ENCODE measurements around the gene MAP6.

MAP6 gene

DNA sequence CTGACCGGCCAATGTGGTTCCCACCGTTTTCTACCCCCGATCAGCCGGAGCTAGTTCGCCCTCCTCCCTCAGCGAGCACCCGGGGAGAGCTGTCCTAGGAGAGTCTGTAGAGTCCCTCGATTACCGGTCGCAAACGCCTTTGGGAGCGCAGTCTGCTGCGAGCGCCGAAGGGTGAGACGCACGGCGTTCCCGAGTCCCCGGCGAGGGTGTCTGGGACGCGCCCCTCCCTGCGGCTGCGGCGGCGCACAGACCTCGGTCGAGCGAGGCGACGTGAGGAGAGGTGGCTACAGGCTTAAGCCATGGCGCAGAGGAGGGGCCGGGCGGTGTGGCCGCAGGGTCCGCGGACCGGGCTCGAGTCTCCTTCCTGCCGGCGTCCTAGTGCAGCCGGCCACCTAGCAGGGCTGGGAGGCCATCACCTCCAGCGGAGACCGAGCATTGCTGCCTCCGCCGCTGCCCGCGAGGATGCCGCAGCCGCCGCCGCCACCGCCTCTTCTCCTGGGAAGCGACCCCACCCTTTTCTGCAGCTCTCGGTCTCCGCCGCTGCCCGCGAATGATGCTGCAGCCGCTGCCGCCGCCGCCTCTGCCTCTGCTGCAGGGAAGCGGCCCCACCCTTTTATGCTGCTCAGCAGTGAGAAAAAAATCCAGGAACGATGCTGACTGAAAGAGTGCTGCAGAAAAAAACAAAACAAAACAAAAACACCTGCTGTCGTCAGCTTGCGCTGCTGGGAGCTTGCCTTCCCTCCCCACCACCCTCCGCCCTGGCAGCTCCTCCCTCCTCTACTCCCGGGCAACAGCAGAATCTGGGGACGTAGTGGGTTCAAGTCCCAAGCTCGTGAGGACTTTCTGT lies at the start of gene MAP6:
MAP6 (minus strand) TSS at position 588 of the 847 bp plus-strand sequence. CDS start 669 bp downstream, outside the sequence.
- Histone ChIP-seq H3K36me3 (ENCODE audit: control insufficient read depth, insufficient read depth, low read length) (no peaks in the 10 kb centered on the region), H3K27me3 (replicated peaks; ENCODE audit: control insufficient read depth, insufficient read depth, low read length) (no peaks in the 10 kb centered on the region; the same call in 1 of the 2 replicates), H3K4me3 (replicated peaks; ENCODE audit: low read depth, low read length) (peak within 1 kb of the TSS; percentile 50)
- DNase-seq (ENCODE audit: extremely low read depth, insufficient read length): no peak
- TF ChIP-seq, protein P1, sequence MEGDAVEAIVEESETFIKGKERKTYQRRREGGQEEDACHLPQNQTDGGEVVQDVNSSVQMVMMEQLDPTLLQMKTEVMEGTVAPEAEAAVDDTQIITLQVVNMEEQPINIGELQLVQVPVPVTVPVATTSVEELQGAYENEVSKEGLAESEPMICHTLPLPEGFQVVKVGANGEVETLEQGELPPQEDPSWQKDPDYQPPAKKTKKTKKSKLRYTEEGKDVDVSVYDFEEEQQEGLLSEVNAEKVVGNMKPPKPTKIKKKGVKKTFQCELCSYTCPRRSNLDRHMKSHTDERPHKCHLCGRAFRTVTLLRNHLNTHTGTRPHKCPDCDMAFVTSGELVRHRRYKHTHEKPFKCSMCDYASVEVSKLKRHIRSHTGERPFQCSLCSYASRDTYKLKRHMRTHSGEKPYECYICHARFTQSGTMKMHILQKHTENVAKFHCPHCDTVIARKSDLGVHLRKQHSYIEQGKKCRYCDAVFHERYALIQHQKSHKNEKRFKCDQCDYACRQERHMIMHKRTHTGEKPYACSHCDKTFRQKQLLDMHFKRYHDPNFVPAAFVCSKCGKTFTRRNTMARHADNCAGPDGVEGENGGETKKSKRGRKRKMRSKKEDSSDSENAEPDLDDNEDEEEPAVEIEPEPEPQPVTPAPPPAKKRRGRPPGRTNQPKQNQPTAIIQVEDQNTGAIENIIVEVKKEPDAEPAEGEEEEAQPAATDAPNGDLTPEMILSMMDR (IDR thresholded peaks at IDR 0.05; ENCODE audit: insufficient read depth, low read length, poor library complexity, severe bottlenecking): no peak

DNA sequence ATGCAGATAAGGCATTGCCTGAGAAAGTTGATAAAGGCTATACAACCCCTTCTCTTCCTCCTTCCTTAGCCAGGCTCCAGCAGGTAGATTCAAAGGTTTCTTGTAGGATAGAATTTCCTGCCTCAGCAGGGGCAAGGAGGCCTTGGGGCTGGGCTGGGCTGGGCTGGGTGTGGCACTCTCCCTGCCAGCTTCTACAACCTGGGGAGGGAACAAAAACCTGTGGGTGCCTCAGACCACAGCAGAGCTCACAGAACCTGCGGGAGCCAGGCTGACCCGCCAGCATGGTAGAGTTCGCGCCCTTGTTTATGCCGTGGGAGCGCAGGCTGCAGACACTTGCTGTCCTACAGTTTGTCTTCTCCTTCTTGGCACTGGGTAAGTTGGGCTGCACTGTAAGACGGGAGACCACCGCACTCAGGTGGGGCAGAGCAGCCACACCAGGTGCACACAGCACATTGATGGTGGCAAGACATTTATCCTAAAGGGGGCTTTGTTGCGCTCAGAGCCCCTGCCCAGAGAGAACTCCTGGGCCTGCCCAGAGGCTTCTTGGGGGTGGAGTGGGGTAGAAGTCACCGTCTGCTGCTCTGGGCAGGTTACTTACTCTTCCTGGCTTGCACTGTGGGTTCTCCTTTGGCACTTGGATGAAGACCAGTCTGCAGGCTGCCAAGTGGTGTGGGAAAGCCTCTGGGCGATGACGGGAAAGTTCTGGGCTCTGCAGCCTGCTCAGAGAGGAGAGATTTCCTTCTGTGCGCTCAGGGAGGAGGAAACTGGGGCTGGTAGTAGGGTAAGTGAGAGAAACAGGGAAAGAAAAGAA lies 49.0 kb upstream of the MAP6 start, which contains the start of gene MOGAT2:
MOGAT2 (plus strand) TSS at position 231 of the 811 bp plus-strand sequence; CDS start at position 282, 51 bp downstream.
- no peak within 1 kb of the TSS for H3K4me3 ChIP-seq (replicated peaks; ENCODE audit: low read depth, low read length)

DNA sequence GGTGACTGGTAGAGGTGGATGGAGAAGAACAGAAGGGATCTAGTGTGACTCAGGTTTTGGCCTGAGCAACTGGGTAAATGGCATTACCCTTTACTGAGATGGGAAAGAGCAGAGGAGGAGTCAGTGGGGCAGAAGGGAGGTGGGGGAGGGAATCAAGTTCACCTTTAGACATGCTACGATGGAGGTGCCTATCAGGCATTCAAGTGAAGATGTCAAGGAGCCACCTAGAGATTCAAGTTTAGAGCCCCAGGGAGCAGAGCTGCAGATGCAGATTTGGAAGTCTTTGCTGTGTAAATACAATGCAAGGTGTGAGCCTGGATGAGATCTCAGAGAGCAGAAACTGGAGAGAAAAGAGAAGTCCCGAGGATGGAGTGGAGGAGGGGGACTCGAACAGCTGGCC lies 47.8 kb upstream of the MAP6 start:
- Histone ChIP-seq H3K4me3 (replicated peaks; ENCODE audit: low read depth, low read length) (no peak overlapping the region), H3K27me3 (replicated peaks; ENCODE audit: control insufficient read depth, insufficient read depth, low read length) (no peaks in the 10 kb centered on the region; the same call in 1 of the 2 replicates), H3K36me3 (ENCODE audit: control insufficient read depth, insufficient read depth, low read length) (no peaks in the 10 kb centered on the region)
- TF ChIP-seq, protein P1 (IDR thresholded peaks at IDR 0.05; ENCODE audit: insufficient read depth, low read length, poor library complexity, severe bottlenecking): no peak
- no peak for DNase-seq (ENCODE audit: extremely low read depth, insufficient read length)

More for the DNA sequence above, 49.0 kb upstream of the MAP6 start, which contains the start of gene MOGAT2:
- DNase-seq (ENCODE audit: extremely low read depth, insufficient read length): no peak
- Histone ChIP-seq H3K36me3 (ENCODE audit: control insufficient read depth, insufficient read depth, low read length) (no peaks in the 10 kb centered on the region), H3K27me3 (replicated peaks; ENCODE audit: control insufficient read depth, insufficient read depth, low read length) (no peaks in the 10 kb centered on the region; the same call in 1 of the 2 replicates)
- TF ChIP-seq, protein P1 (IDR thresholded peaks at IDR 0.05; ENCODE audit: insufficient read depth, low read length, poor library complexity, severe bottlenecking): no peak

DNA sequence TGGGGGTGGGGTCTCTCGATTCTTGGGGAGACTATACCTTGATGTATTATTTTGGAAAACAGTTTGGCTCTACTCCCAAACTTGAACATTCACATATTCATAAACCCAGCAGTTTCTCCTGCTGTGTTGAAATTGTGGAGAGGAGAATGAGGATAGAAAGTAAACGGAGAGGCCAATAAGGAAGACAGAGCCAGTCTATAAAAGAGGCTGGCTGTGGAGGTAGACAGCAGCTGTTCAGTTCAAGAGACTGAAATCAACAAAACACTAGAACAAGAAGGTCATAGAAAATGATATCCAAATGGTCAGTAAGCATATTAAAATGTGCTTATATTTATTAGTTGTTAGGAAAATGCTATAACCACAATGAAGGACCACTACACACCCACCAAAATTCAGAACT lies 46.9 kb upstream of the MAP6 start:
- Histone ChIP-seq H3K4me3 (replicated peaks; ENCODE audit: low read depth, low read length) (no peak overlapping the region), H3K36me3 (ENCODE audit: control insufficient read depth, insufficient read depth, low read length) (no peaks in the 10 kb centered on the region), H3K27me3 (replicated peaks; ENCODE audit: control insufficient read depth, insufficient read depth, low read length) (no peaks in the 10 kb centered on the region; the same call in 1 of the 2 replicates)
- DNase-seq (ENCODE audit: extremely low read depth, insufficient read length): no peak
- TF ChIP-seq, protein P1 (IDR thresholded peaks at IDR 0.05; ENCODE audit: insufficient read depth, low read length, poor library complexity, severe bottlenecking): no peak

DNA sequence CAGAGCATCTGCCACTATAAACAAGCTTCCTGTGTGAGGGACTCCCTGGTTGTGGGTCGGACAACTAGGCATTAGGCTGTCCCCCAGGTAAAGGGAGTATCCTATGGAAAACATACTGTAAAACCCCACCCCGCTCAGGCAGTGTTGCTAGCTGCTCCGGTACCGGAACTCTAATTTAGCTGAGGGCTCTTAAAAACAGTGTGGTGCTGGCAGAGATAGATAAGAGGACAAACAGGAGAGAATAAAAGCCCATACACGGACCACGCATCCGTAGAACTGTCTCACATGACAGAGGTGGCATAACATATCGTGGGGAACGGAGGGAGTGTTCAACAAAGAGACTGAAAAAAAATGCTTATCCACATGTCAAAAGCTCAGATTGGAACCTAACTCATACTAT lies 45.4 kb upstream of the MAP6 start:
- no peaks in the 10 kb centered on the region; the same call in 1 of the 2 replicates for H3K27me3 ChIP-seq (replicated peaks; ENCODE audit: control insufficient read depth, insufficient read depth, low read length)
- H3K36me3 ChIP-seq (ENCODE audit: control insufficient read depth, insufficient read depth, low read length): no peaks in the 10 kb centered on the region
- no peak for DNase-seq (ENCODE audit: extremely low read depth, insufficient read length)
- TF ChIP-seq, protein P1 (IDR thresholded peaks at IDR 0.05; ENCODE audit: insufficient read depth, low read length, poor library complexity, severe bottlenecking): no peak
- no peak overlapping the region for H3K4me3 ChIP-seq (replicated peaks; ENCODE audit: low read depth, low read length)
